ENCODE results near the gene ESPN.

DNA sequence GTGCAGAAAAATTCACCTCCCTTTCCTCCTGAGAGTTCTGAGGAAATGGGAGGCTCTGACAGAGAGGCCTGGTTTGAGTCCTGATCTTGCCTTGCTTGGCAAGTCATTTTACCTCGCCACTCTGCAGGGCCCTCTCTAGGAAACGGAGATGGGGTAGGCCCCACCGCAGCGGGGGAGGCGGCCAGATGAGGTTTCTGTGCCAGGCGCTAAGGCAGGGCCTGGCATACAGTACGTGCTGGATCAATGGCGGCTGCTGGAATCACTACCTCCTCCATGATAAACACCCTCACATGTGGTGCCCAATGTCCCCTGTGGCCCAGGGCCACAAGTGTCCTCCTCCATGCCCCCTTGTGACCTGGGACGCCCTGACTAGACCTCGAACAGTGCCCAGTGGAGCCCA, 67.4 kb downstream of the ESPN start:
- TF ChIP-seq EP300 (IDR thresholded peaks at IDR 0.05; ENCODE audit: borderline replicate concordance in 1 of 2, low read depth in 1 of 2, low read length in 1 of 2): no peak
- no peak for TF ChIP-seq TEAD4 (IDR thresholded peaks at IDR 0.05; ENCODE audit: borderline replicate concordance, insufficient read depth)
- TF ChIP-seq POLR2AphosphoS5 (IDR thresholded peaks at IDR 0.05; ENCODE audit: low read depth, low read length): no peak
- no peak for TF ChIP-seq CTCF (IDR thresholded peaks at IDR 0.05)
- no peak for TF ChIP-seq REST (IDR thresholded peaks at IDR 0.05; ENCODE audit: low read depth, low read length)

Measured in SK-N-SH (cell line).